Fibroblast of the aortic adventitia (primary cell): ENCODE measurements around the gene AAGAB. TPM values are rescaled to one million over a fixed set of nuclear protein-coding genes. Genes with fewer than 3 reads are reported as not detected.

Experiments used
- DNase-seq: peaks from one replicate; pipeline ENCODE4 v3.0.0-alpha.2; 2010; ENCODE audit warnings: low read depth
- H3K4me3 ChIP-seq: 2 replicates; pipeline ENCODE4 v1.5.1; 2011; ENCODE audit warnings: low read depth, mild to moderate bottlenecking, control low read depth, low read length, moderate library complexity
- total RNA-seq: library from RNA; depleted of rRNA; stranded (reverse); fragments of >200 nt; gene quantifications from 2 replicates; pipeline ENCODE4 v1.2.3, GENCODE V29; 2012; ENCODE audit warnings: low replicate concordance
- TF ChIP-seq, protein P1 (sequence below): IDR thresholded peaks from 2 replicates; pipeline ENCODE4 v1.5.1; 2011; ENCODE audit warnings: mild to moderate bottlenecking, low read length, control low read depth, inconsistent platforms; ENCODE audit not compliant: insufficient read depth

Gene AAGAB
- total RNA-seq, 1 donor = 43.7 TPM

DNA sequence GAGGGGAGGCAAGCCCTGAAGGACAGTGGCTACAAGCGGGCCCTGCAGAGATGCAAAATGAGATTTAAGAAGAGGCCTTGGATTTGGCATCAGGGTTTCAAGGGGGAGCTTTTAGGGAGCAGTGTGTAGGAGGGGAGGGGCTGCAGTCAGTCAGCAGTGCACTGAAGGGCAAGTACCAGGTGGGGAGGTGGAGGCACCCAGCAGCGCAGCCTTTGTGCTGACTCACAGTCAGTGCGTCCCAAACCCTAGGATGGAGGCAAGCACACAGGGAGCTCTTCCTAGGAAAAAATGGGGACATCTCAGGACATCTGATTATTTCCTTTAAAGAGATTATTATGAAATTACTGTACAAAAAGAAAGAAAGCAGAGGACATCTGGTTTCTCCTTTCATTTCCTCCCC, 80.0 kb downstream of the AAGAB start:
- TF ChIP-seq, protein P1, sequence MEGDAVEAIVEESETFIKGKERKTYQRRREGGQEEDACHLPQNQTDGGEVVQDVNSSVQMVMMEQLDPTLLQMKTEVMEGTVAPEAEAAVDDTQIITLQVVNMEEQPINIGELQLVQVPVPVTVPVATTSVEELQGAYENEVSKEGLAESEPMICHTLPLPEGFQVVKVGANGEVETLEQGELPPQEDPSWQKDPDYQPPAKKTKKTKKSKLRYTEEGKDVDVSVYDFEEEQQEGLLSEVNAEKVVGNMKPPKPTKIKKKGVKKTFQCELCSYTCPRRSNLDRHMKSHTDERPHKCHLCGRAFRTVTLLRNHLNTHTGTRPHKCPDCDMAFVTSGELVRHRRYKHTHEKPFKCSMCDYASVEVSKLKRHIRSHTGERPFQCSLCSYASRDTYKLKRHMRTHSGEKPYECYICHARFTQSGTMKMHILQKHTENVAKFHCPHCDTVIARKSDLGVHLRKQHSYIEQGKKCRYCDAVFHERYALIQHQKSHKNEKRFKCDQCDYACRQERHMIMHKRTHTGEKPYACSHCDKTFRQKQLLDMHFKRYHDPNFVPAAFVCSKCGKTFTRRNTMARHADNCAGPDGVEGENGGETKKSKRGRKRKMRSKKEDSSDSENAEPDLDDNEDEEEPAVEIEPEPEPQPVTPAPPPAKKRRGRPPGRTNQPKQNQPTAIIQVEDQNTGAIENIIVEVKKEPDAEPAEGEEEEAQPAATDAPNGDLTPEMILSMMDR = no peak
- no peak overlapping the region for H3K4me3 ChIP-seq
- no peak for DNase-seq

DNA sequence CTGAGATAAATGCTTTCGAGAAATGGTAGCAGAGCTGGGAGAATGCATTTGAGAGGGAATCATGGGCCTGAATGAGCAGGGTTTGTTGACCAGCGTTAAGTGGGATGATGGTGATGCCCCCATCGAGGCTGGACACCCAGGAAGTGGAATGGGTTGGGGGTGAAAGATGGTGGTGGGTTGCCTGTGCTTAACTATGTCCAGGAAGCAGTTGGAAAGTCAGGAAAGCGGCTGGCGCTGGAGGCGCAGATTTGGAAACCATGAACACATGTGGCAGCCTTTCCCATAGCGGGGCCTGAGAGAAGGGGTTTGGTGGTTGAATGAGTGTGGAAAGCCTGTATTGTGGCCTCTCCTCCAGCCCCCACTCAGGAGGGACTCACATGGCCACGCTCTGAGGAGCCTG, 80.7 kb downstream of the AAGAB start:
- no peak for DNase-seq
- TF ChIP-seq, protein P1 = no peak

DNA sequence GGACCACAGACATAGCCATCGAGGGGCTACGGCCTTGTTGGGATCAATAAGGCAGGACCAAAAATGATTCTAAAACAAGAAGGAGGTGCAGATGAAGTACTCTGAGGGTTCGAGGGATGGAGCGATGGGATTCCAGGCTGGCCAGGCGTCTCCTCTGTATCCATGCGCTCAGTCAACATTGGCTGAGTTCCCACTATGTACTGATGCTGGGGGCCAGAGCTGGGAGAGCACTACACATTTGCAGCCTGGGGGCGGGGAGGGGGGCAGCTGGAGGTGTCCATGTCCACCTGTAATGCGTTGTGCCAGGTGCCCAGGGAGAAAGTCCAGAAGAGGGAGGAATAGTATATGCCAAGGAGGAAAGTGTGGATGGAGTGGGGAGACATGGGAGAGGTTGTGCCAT, 81.5 kb downstream of the AAGAB start:
- TF ChIP-seq, protein P1 = no peak
- H3K4me3 ChIP-seq = no peak overlapping the region
- DNase-seq = no peak

More for the DNA sequence above, 80.7 kb downstream of the AAGAB start:
- no peak overlapping the region for H3K4me3 ChIP-seq

DNA sequence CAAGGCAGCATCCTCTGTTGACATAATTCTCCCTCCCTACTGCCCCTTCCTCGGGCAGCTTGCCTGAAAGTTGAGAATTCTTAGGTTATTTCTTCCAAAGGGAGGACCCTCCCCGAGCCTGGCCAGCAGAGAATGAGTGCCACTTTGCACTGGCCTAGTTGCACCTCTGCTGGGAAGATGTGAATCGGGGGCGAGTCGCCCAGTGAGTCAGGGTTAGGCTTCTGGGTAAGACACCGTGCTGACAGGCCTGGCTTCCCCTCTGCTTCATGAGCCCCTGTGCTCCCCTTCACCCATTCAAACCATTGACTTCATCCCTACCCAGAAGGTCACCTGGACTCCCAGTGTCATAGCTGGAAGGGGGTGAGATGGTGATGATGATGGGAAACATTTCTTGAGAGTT, 82.3 kb downstream of the AAGAB start:
- TF ChIP-seq, protein P1 = no peak
- DNase-seq = no peak
- H3K4me3 ChIP-seq = no peak overlapping the region

DNA sequence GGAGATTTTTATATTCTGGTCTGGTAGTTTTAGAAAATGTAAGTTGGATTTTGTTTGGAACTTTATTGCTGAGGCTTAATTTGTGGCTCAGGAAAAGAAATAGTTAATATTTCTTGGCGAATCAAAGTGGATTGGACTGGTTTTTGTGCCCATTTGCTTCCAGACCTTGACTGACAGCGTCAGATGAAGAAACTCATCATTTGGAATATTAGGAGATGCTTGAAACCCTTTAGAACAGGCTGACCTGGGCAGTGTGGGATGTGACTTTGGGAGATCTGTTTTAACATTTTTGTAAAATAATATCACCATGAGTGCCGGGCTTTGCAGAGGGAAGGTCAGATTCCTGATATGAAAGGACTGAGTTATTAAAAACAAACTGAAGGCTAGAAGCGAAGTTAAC, 83.0 kb downstream of the AAGAB start:
- TF ChIP-seq, protein P1 = no peak
- H3K4me3 ChIP-seq = no peak overlapping the region
- DNase-seq = no peak

DNA sequence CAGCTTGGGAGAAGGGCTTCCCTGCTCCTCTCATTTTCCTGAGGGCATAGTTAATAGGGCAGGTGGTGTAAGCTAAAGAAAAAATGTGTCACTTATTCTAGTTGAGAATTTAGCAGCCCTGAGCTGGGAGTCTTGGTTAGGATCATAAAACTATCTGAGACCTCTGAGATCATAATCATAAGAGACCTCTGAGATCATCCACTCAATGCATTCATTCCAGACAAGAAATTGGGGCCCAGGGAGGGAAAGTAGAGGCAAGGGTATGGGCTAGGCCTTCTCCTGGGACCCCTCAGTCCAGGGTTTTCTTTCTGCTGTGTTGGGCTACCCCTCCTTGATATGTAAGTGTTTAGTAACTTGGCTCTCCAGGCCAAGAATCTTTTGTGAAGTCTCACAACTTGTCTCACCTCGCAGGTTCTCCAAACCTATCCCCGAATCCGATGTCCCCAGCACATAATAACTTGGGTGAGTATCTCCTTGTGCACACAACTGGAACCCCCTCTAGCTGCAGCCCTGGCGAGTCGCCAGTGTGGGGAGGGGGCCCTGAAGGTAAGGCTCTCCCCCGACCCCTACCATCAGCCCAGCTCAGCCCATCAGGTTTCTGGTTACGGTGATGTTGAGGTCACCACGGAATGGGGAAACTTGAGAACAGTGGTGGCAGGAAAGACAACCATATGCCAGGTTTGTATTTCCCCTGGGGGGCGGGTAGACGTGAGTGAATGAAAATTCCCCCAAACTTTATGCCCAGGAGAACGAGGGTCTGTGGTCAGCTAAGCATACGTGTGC, 84.1 kb downstream of the AAGAB start:
- DNase-seq = no peak
- TF ChIP-seq, protein P1 = no peak
- no peak overlapping the region for H3K4me3 ChIP-seq

DNA sequence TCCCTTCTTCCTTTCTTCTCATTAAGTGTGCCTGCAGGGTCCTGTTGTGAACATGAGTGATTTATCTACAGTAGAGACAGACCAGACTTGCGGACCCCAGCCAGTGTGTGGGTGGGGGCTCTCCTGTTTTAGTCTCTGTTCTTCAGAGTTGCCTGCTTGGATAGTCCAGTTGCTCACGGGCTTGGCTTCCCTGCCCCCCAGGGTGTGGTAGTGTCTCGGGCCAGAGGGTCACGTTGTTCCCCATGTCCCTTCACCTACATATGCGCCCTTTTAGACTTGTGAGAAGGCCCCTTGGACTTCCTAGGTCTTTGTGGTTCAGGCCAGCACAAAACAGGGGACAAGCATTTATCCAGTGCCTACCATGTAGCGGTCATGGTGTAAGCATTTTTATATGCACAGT, 85.8 kb downstream of the AAGAB start:
- TF ChIP-seq, protein P1 = no peak
- H3K4me3 ChIP-seq = no peak overlapping the region
- no peak for DNase-seq
